Measurements from ENCODE around the gene UBXN1.

DNA sequence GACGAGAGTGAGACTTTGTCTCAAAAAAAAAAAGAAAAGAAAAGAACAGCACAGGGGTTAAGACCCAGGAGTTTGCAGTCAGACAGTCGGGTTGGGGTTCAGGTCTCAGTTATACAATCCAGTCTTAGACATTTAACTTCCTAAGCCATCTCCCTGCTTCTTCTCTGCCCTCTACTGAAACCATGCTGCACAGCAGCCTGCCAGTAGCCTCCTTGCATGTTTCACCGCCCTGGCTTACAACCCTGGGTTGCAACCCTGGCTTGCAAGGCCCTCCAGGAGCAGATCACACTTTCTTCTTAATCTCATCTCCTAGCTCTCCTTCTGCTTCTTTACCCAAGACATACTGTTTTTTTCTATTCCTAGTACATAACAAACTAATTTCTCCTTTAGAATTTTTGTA, 51.2 kb downstream of the UBXN1 start:
- TF ChIP-seq POLR2AphosphoS5 (IDR thresholded peaks at IDR 0.05; ENCODE audit: borderline replicate concordance, low read depth, low read length): no peak
- TF ChIP-seq EZH2 (IDR thresholded peaks at IDR 0.05): no peak
- TF ChIP-seq FOXP2 (optimal IDR thresholded peaks at IDR 0.05; ENCODE audit: control extremely low read depth, extremely low read length, insufficient read depth): no peak

All from SK-N-MC (cell line).